GM18526 (cell line): ENCODE measurements around the gene GPR62.

Experiments
- POLR2A ChIP-seq: IDR thresholded peaks from 3 replicates; pipeline ENCODE4 v1.6.1; 2011; ENCODE audit not compliant: insufficient read length; ENCODE audit errors: extremely low read depth

The GPR62 gene

GRCh38 chr3:52006017-52006819 lies 51.0 kb downstream of the GPR62 start:
- no peak for TF ChIP-seq POLR2A

- no peak for TF ChIP-seq POLR2A
Observed at GRCh38 chr3:52006820-52007133, 51.6 kb downstream of the GPR62 start.
